Kidney glomerular epithelial cell (primary cell): Measurements from ENCODE around the gene NOSIP.
"Not testable (repeated sequence)": the region's sequence is repeated elsewhere in the genome, so short reads cannot be mapped to it uniquely, and the experiment has no call there.

Source experiments
- DNase-seq: peaks from one replicate; lab custom pipeline; 2025; lab: John Stamatoyannopoulos, UW

Gene NOSIP

GRCh38 chr19:49580264-49581006 lies at the start of gene NOSIP:
Gene NOSIP (minus strand): TSS chr19:49580556. CDS start chr19:49560691, 19,865 bp downstream.
- peak; percentile 95 for DNase-seq

- no peak for DNase-seq
Observed at GRCh38 chr19:49629659-49630058, 49.3 kb upstream of the NOSIP start.

- DNase-seq, result no peak
Observed at GRCh38 chr19:49626226-49626625, 45.9 kb upstream of the NOSIP start.

GRCh38 chr19:49624967-49625910 lies 44.9 kb upstream of the NOSIP start:
- no peak for DNase-seq

- not testable (repeated sequence) for DNase-seq
Observed at GRCh38 chr19:49617860-49618259, 37.5 kb upstream of the NOSIP start.

GRCh38 chr19:49616945-49617344 lies 36.6 kb upstream of the NOSIP start:
- DNase-seq, result no peak

- DNase-seq, result no peak
Observed at GRCh38 chr19:49616532-49616931, 36.2 kb upstream of the NOSIP start.

- DNase-seq, result no peak
Observed at GRCh38 chr19:49615861-49616260, 35.5 kb upstream of the NOSIP start.

- no peak for DNase-seq
Observed at GRCh38 chr19:49614096-49614833, 33.9 kb upstream of the NOSIP start.

GRCh38 chr19:49613374-49613773 lies 33.0 kb upstream of the NOSIP start:
- no peak for DNase-seq

GRCh38 chr19:49609499-49610092 lies 29.2 kb upstream of the NOSIP start:
- no peak for DNase-seq

GRCh38 chr19:49605605-49606004 lies 25.2 kb upstream of the NOSIP start:
- no peak for DNase-seq

- DNase-seq, result no peak
Observed at GRCh38 chr19:49602806-49603205, 22.4 kb upstream of the NOSIP start.

- DNase-seq, result no peak
Observed at GRCh38 chr19:49601482-49602038, 21.2 kb upstream of the NOSIP start.

GRCh38 chr19:49599378-49600295 lies 19.3 kb upstream of the NOSIP start:
- no peak for DNase-seq

- DNase-seq, result no peak
Observed at GRCh38 chr19:49597703-49597974, 17.3 kb upstream of the NOSIP start.

- no peak for DNase-seq
Observed at GRCh38 chr19:49596954-49597702, 16.8 kb upstream of the NOSIP start.

GRCh38 chr19:49596407-49596806 lies 16.1 kb upstream of the NOSIP start:
- no peak for DNase-seq

GRCh38 chr19:49595819-49596404 lies 15.6 kb upstream of the NOSIP start:
- DNase-seq, result no peak
